Body of pancreas (tissue), 4 donors: ENCODE measurements around the gene PRDM15. TPM values are rescaled to one million over a fixed set of nuclear protein-coding genes. Genes with fewer than 3 reads are reported as not detected.

Source experiments
- ATAC-seq: fragments of 150-250 bp; one replicate; pipeline ENCODE4 v1.9.1; 2016
- DNase-seq, 4 donors: peaks; one replicate each; pipeline ENCODE4 v3.0.0-alpha.2; 2019
- H3K27ac ChIP-seq, 4 donors: fragments of 200-600 bp; sonication (generic); 1 replicate in 3 of 4; 2 replicates in 1 of 4; pipeline versions ENCODE4 v1.5.1 to v1.6.1; 2016 to 2019; ENCODE audit warnings: mild to moderate bottlenecking in 1 of 4, mixed read lengths in 1 of 4, moderate library complexity in 1 of 4
- H3K27me3 ChIP-seq, 2 donors: fragments of 200-600 bp; sonication (generic); one replicate each; pipeline ENCODE4 v1.6.0; 2016; ENCODE audit warnings: mild to moderate bottlenecking in 1 of 2
- H3K36me3 ChIP-seq, 2 donors: fragments of 200-600 bp; sonication (generic); replicated peaks in 1 of 2; 2 replicates each; pipeline ENCODE4 v1.5.1; 2016; ENCODE audit warnings: low read depth in 2 of 2; ENCODE audit not compliant: insufficient read depth in 1 of 2
- H3K4me1 ChIP-seq: fragments of 200-600 bp; sonication (generic); one replicate; pipeline ENCODE4 v1.6.0; 2016
- H3K4me3 ChIP-seq, 2 donors: fragments of 200-600 bp; sonication (generic); 1 replicate in 1 of 2; 2 replicates in 1 of 2; pipeline ENCODE4 v1.5.1; 2016 to 2019
- H3K9me3 ChIP-seq, 3 donors: fragments of 200-600 bp; sonication (generic); 1 replicate in 2 of 3; 2 replicates in 1 of 3; pipeline ENCODE4 v1.5.1; 2016
- POLR2A ChIP-seq, 3 donors: fragments of 450-650 bp; IDR thresholded peaks; one replicate each; pipeline ENCODE4 v1.6.1; 2016; ENCODE audit warnings: antibody characterized with exemption in 3 of 3, mild to moderate bottlenecking in 2 of 3
- WGBS, 2 donors: methylation state at CpG; one replicate each; pipeline ENCODE4 v1.1.5; 2017; 5-methylcytosine and 5-hydroxymethylcytosine counted together
- intact Hi-C: fragments of 100-400 bp; cut with DNase I; formaldehyde crosslinking; loops from one replicate; pipeline ENCODE4 v1.15.1; 2023
- total RNA-seq, 2 donors: library from RNA; depleted of rRNA; stranded (reverse); fragments of >200 nt; gene quantifications; one replicate each; pipeline ENCODE4 v1.1.0, GENCODE V29; 2016
- TF ChIP-seq, protein P1 (sequence below), 7 experiments: fragments of 450-650 bp in 4 of 7; fragments of 200-600 bp in 3 of 7; sonication (generic) in 3 of 7; IDR thresholded peaks; one replicate each; pipeline ENCODE4 v1.5.1; 2016 to 2019; ENCODE audit warnings: antibody characterized with exemption in 7 of 7

Gene PRDM15
- total RNA-seq, 2 donors from 2014 or later = 3.1 to 6.9 TPM

GRCh38 chr21:41821756-41822431 lies 57.2 kb downstream of the PRDM15 start:
- H3K27ac ChIP-seq = no peak overlapping the region
- TF ChIP-seq POLR2A (IDR thresholded peaks at IDR 0.05) = no peak
- TF ChIP-seq, protein P1, sequence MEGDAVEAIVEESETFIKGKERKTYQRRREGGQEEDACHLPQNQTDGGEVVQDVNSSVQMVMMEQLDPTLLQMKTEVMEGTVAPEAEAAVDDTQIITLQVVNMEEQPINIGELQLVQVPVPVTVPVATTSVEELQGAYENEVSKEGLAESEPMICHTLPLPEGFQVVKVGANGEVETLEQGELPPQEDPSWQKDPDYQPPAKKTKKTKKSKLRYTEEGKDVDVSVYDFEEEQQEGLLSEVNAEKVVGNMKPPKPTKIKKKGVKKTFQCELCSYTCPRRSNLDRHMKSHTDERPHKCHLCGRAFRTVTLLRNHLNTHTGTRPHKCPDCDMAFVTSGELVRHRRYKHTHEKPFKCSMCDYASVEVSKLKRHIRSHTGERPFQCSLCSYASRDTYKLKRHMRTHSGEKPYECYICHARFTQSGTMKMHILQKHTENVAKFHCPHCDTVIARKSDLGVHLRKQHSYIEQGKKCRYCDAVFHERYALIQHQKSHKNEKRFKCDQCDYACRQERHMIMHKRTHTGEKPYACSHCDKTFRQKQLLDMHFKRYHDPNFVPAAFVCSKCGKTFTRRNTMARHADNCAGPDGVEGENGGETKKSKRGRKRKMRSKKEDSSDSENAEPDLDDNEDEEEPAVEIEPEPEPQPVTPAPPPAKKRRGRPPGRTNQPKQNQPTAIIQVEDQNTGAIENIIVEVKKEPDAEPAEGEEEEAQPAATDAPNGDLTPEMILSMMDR (IDR thresholded peaks at IDR 0.05) = no peak
- WGBS, 2 donors = 90 to 91% methylated on average over 30 to 32 of the region's 32 CpGs
- peaks cover 0 to 2% of the 10 kb centered on the region in 2 donors for H3K36me3 ChIP-seq
- no peak for ATAC-seq
- H3K4me1 ChIP-seq = peaks cover 4% of the 10 kb centered on the region
- DNase-seq = no peak
- H3K27me3 ChIP-seq = no peaks in the 10 kb centered on the region
- H3K9me3 ChIP-seq = no peaks in the 10 kb centered on the region
- intact Hi-C loops = no loop called here
- no peak overlapping the region for H3K4me3 ChIP-seq

GRCh38 chr21:41821081-41821755 lies 57.9 kb downstream of the PRDM15 start:
- H3K36me3 ChIP-seq = peaks cover 0 to 2% of the 10 kb centered on the region in 2 donors
- H3K9me3 ChIP-seq = no peaks in the 10 kb centered on the region
- TF ChIP-seq, protein P1 (IDR thresholded peaks at IDR 0.05) = no peak
- no peak for TF ChIP-seq POLR2A (IDR thresholded peaks at IDR 0.05)
- no peak overlapping the region for H3K27ac ChIP-seq
- WGBS, 2 donors = 87 to 88% methylated on average over 10 to 21 of the region's 21 CpGs
- H3K27me3 ChIP-seq = no peaks in the 10 kb centered on the region
- ATAC-seq = no peak
- intact Hi-C loops = no loop called here
- peaks cover 7% of the 10 kb centered on the region for H3K4me1 ChIP-seq
- no peak for DNase-seq
- H3K4me3 ChIP-seq = no peak overlapping the region

- intact Hi-C loops = no loop called here
- DNase-seq = no peak
- H3K9me3 ChIP-seq = no peaks in the 10 kb centered on the region
- no peak for TF ChIP-seq POLR2A (IDR thresholded peaks at IDR 0.05)
- TF ChIP-seq, protein P1 (IDR thresholded peaks at IDR 0.05) = no peak
- H3K27me3 ChIP-seq = no peaks in the 10 kb centered on the region
- peaks cover 7% of the 10 kb centered on the region for H3K4me1 ChIP-seq
- no peak overlapping the region for H3K4me3 ChIP-seq
- no peak for ATAC-seq
- WGBS, 2 donors = 87 to 95% methylated on average over 17 of the region's 19 CpGs
- no peaks in the 10 kb centered on the region for H3K36me3 ChIP-seq
- H3K27ac ChIP-seq = no peak overlapping the region
These were observed 58.6 kb downstream of the PRDM15 start for GRCh38 chr21:41820384-41821080.

DNA sequence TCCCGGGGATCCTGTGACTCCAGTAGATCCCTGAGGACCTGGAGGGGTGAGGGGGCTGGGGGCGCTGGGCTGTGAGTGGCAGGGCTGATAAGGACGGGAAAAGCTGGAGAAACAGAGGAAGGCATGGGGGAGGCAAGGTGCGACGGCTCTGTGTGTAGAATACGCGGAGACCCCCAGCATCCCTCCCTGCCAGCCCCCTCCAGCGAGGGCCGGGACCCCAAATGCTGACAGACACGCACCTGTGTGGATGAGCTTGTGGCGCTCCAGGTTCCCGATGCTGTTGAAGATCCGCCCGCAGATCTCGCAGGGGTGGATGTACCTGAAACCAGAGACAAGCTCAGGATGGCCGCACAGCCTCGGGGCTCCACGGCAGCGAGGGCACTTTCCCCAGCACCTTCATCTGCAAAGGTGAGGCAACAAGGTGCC lies 59.3 kb downstream of the PRDM15 start:
- 90 to 93% methylated on average over 16 to 19 of the region's 19 CpGs for WGBS, 2 donors
- H3K27ac ChIP-seq = no peak overlapping the region
- ATAC-seq = no peak

More for the DNA sequence above, 59.3 kb downstream of the PRDM15 start:
- peaks cover 0 to 3% of the 10 kb centered on the region in 2 donors for H3K36me3 ChIP-seq
- no peak overlapping the region for H3K4me3 ChIP-seq
- no peaks in the 10 kb centered on the region for H3K27me3 ChIP-seq
- H3K4me1 ChIP-seq = peaks cover 7% of the 10 kb centered on the region
- TF ChIP-seq, protein P1 (IDR thresholded peaks at IDR 0.05) = no peak
- no peak for TF ChIP-seq POLR2A (IDR thresholded peaks at IDR 0.05)
- intact Hi-C loops = loop anchor here (5.0 kb wide), 1 partner anchor 297 kb away; no protein-coding TSS in a partner anchor
- no peaks in the 10 kb centered on the region for H3K9me3 ChIP-seq
- no peak for DNase-seq
